HG02981 (cell line): ENCODE data around the gene PCLO.
A peak's percentile ranks its signal among the peaks of the same experiment; 100 is the strongest.
"Not testable (repeated sequence)": the region's sequence is repeated elsewhere in the genome, so short reads cannot be mapped to it uniquely, and the experiment has no call there.

Experiments used
- ATAC-seq: cut with Tn5 transposase; IDR thresholded peaks from one replicate; pipeline ENCODE4 v1.9.1; 2021; ENCODE audit warnings: mild to moderate bottlenecking, moderate library complexity; ENCODE audit not compliant: unreplicated experiment

The PCLO gene

GRCh38 chr7:82972135-82972534 is 190.5 kb downstream of the PCLO start:
- no peak for ATAC-seq

- ATAC-seq, result no peak
These were observed 197.3 kb downstream of the PCLO start for GRCh38 chr7:82965088-82966036.

- ATAC-seq, result peak; percentile 70
These were observed 198.4 kb downstream of the PCLO start for GRCh38 chr7:82964150-82964882.

GRCh38 chr7:82961240-82961639 is 201.4 kb downstream of the PCLO start:
- ATAC-seq, result no peak

GRCh38 chr7:82959528-82959927 is 203.2 kb downstream of the PCLO start:
- ATAC-seq, result no peak

GRCh38 chr7:82957521-82957920 is 205.2 kb downstream of the PCLO start:
- no peak for ATAC-seq

- ATAC-seq, result no peak
These were observed 209.2 kb downstream of the PCLO start for GRCh38 chr7:82953324-82954027.

- no peak for ATAC-seq
These were observed 212.2 kb downstream of the PCLO start for GRCh38 chr7:82950436-82950835.

- ATAC-seq, result no peak
These were observed 217.2 kb downstream of the PCLO start for GRCh38 chr7:82945480-82945879.

GRCh38 chr7:82945056-82945455 is 217.6 kb downstream of the PCLO start:
- no peak for ATAC-seq

GRCh38 chr7:82932516-82932915 is 230.2 kb downstream of the PCLO start:
- ATAC-seq, result no peak

GRCh38 chr7:82926477-82926876 is 236.2 kb downstream of the PCLO start:
- ATAC-seq, result peak; percentile 51

- ATAC-seq, result no peak
These were observed 237.4 kb downstream of the PCLO start for GRCh38 chr7:82925331-82925730.

- no peak for ATAC-seq
These were observed 256.2 kb downstream of the PCLO start for GRCh38 chr7:82906502-82906901.

- ATAC-seq, result no peak
These were observed 257.8 kb downstream of the PCLO start for GRCh38 chr7:82904871-82905270.

- not testable (repeated sequence) for ATAC-seq
These were observed 261.6 kb downstream of the PCLO start for GRCh38 chr7:82901098-82901497.

GRCh38 chr7:82897500-82897899 is 265.2 kb downstream of the PCLO start:
- no peak for ATAC-seq

- ATAC-seq, result not testable (repeated sequence)
These were observed 268.3 kb downstream of the PCLO start for GRCh38 chr7:82894341-82894740.

- ATAC-seq, result no peak
These were observed 276.4 kb downstream of the PCLO start for GRCh38 chr7:82886324-82886723.

- no peak for ATAC-seq
These were observed 296.8 kb downstream of the PCLO start for GRCh38 chr7:82865856-82866255.

GRCh38 chr7:82859106-82859850 is 303.4 kb downstream of the PCLO start:
- no peak for ATAC-seq
